Measurements from ENCODE around the gene SF3B2. TPM values are rescaled to one million over a fixed set of nuclear protein-coding genes. Genes with fewer than 3 reads are reported as not detected.

Gene SF3B2
- total RNA-seq, 1 donor from 2014 or later, result 145 TPM

- Histone ChIP-seq H3K36me3 (no peaks in the 10 kb centered on the region), H3K27ac (peak overlapping the region; percentile 75), H3K4me3 (no peak overlapping the region), H3K4me1 (peaks cover 47% of the 10 kb centered on the region), H3K9me3 (no peaks in the 10 kb centered on the region), H3K27me3 (ENCODE audit: low read depth) (no peaks in the 10 kb centered on the region)
- intact Hi-C loops (cut with DNase I), result no loop called here
- ATAC-seq (peak; percentile 80 to 84), DNase-seq (peak; percentile 83)
- TF ChIP-seq CTCF (IDR thresholded peaks at IDR 0.05), result no peak
Observed at GRCh38 chr11:66081505-66081904, 29.3 kb downstream of the SF3B2 start.

GRCh38 chr11:66082946-66083698, 31.0 kb downstream of the SF3B2 start:
- no peak for TF ChIP-seq CTCF (IDR thresholded peaks at IDR 0.05)
- ATAC-seq (no peak), DNase-seq (no peak)
- intact Hi-C loops (cut with DNase I), result no loop called here
- Histone ChIP-seq H3K36me3 (no peaks in the 10 kb centered on the region), H3K9me3 (no peaks in the 10 kb centered on the region), H3K4me3 (no peak overlapping the region), H3K27me3 (ENCODE audit: low read depth) (no peaks in the 10 kb centered on the region), H3K27ac (no peak overlapping the region), H3K4me1 (peaks cover 47% of the 10 kb centered on the region)

GRCh38 chr11:66083767-66084166, 31.6 kb downstream of the SF3B2 start:
- Histone ChIP-seq H3K27ac (no peak overlapping the region), H3K27me3 (ENCODE audit: low read depth) (no peaks in the 10 kb centered on the region), H3K36me3 (no peaks in the 10 kb centered on the region), H3K9me3 (no peaks in the 10 kb centered on the region), H3K4me1 (peaks cover 47% of the 10 kb centered on the region), H3K4me3 (no peak overlapping the region)
- TF ChIP-seq CTCF (IDR thresholded peaks at IDR 0.05), result no peak
- intact Hi-C loops (cut with DNase I), result no loop called here
- DNase-seq (no peak), ATAC-seq (no peak)

DNA sequence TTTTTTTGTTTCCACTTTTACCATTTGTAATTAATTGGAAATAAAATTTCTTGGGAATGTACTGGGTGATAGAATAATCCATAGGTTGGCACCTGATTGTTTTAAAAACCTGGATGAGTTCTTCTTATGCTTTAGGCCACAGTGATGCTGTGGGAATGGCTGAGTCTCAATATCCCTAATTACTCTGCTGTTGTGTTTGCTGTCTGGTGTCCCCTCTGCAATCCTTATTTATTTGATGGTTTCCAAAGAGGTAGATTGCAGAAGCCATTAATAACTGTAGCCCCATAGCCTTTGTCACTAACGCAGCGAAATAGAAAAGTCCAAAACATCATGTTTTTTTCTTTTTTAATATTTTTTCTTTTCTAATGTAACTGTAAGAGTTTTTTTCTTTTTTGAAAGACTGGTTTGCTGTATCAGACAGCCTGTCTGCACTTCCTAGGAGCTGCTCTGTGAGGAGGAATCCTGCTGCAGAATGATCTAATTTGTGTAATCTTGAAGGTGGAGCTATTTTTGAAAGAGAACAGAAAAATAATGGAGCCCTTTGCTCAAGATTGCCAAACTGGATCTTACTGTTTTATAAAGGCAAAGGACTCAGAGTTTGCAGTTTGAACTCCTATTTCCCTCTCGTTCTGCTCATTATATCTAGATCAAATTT, 32.8 kb downstream of the SF3B2 start:
- Histone ChIP-seq H3K4me3 (no peak overlapping the region), H3K36me3 (no peaks in the 10 kb centered on the region), H3K9me3 (no peaks in the 10 kb centered on the region), H3K27me3 (ENCODE audit: low read depth) (no peaks in the 10 kb centered on the region), H3K4me1 (peaks cover 44% of the 10 kb centered on the region), H3K27ac (no peak overlapping the region)
- no peak for TF ChIP-seq CTCF (IDR thresholded peaks at IDR 0.05)
- ATAC-seq (no peak), DNase-seq (no peak)
- intact Hi-C loops (cut with DNase I), result no loop called here

DNA sequence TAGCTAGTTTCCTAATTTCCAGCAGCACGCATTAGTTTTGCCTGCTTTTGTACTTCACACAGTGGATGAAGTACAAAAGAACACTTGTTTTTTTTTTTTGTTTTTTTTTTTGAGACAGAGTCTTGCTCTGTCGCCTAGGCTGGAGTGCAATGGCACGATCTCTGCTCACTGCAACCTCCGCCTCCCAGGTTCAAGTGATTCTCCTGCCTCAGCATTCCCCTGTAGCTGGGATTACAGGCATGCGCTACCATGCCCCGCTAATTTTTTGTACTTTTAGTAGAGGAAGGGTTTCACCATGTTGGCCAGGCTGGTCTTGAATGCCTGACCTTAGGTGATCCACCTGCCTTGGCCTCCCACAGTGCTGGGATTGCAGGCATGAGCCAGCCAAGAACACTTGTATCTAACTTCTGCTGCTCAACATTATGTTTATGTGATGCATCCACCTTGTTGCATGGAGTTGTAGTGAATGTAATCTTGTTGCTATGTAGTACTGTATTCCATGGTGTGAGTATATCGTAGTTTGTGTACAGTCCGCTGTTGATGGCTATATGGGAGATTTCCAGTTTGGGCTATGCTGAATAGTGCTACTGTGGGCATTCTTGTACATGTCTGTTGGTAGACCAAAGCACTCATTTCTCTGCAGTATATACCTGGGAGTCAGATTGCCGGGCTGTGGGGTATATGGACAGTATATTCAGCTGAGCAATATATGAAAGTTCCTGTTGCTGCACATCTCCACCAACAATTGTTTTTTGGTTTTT, 35.2 kb downstream of the SF3B2 start:
- Histone ChIP-seq H3K27ac (no peak overlapping the region), H3K27me3 (ENCODE audit: low read depth) (no peaks in the 10 kb centered on the region), H3K36me3 (no peaks in the 10 kb centered on the region), H3K9me3 (no peaks in the 10 kb centered on the region), H3K4me3 (no peak overlapping the region), H3K4me1 (peaks cover 20% of the 10 kb centered on the region)
- ATAC-seq, result no peak
- DNase-seq, result no peak
- intact Hi-C loops (cut with DNase I), result no loop called here
- TF ChIP-seq CTCF (IDR thresholded peaks at IDR 0.05), result no peak

All from lower lobe of right lung (tissue), 2 donors.